GM18873 (cell line): ENCODE measurements around the gene PRDM10.
"Not testable (repeated sequence)": the region's sequence is repeated elsewhere in the genome, so short reads cannot be mapped to it uniquely, and the experiment has no call there.

Source experiments
- ATAC-seq: cut with Tn5 transposase; IDR thresholded peaks from one replicate; pipeline ENCODE4 v1.9.1; 2021; ENCODE audit warnings: mild to moderate bottlenecking, moderate library complexity, moderate number of reproducible peaks; ENCODE audit not compliant: unreplicated experiment, low FRiP score

The PRDM10 gene

GRCh38 chr11:129980086-129980485 is 22.5 kb downstream of the PRDM10 start:
- no peak for ATAC-seq

GRCh38 chr11:129979046-129979605 is 23.5 kb downstream of the PRDM10 start:
- no peak for ATAC-seq

DNA sequence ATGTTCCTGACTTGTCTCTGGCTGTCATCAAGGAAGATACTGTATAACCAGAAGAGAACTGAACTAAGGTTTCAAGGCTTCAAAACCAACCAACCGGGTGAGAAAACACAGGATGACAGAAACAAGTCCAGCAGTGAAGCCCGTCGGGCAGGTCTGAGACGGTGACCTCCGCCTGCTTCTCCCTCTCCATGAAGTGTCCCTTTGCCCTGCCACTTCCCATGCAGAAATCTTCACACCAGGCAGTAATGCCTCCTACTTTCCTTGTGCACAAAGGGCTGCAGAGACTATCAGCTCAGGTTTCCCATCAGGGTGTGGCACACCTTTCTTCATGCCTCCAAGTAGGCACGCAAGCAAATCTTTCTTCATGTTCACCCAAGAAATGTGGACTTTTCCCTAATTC is 24.2 kb downstream of the PRDM10 start:
- no peak for ATAC-seq

GRCh38 chr11:129976328-129976727 is 26.3 kb downstream of the PRDM10 start:
- no peak for ATAC-seq

- ATAC-seq: no peak
These were observed 27.1 kb downstream of the PRDM10 start for GRCh38 chr11:129975543-129975942.

GRCh38 chr11:129974672-129975071 is 28.0 kb downstream of the PRDM10 start:
- no peak for ATAC-seq

- ATAC-seq: no peak
These were observed 28.4 kb downstream of the PRDM10 start for GRCh38 chr11:129974237-129974636.

DNA sequence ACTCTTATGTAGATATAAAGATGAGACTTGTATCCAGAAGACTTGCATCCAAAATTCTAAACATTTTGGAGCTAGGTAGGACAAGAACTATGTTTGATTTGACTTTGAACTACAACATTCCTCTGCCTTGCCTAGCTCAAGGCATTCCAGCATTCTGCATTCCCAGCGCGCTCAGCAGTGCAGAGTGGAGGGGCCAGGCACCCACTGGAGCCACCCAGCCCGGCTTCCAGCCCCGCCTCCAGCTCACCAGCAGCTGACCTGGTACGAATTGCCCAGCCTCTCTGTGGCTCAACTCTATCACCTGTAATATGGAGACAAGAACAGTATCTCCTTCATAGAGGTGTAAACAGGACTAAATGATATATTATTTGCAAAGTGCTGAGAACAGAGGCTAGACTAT is 28.8 kb downstream of the PRDM10 start:
- no peak for ATAC-seq

DNA sequence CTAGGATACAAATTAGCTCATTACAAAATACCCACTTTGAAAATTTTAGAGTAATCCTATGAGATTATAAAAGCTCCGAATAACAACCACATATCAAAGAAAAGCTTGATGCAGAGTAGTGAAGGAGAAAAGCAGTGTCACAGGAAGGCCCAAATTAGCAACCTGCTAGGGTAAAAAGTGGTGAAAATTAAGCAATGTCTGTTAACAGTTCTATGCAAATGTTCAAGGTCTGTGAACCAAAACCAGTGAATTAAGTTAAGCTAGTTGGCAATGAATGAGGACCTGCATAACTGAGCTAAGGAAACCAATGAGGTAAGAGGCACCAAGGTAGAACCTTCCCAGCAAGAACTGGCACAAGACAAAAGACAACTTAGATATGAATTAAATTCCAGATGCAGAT is 29.6 kb downstream of the PRDM10 start:
- peak; percentile 73 for ATAC-seq

DNA sequence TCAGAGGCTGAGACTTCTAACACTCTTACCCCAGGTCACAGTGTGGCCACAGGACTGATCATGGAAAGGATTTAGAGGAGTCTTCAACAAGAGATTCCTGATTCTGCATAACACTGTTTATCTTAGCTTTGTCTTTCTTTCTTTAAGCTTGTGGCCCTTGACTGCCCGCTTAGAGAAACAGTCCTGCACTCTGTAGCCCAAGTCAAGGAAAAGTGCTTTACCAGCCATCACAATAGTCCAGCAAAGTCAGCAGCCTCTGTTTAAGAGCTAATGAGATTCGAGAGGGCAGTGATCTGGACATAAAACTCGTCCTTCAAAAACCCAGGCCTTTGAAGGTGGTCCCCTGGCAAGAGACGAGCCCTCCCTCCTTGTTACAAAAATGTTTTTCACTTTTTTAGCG is 30.0 kb downstream of the PRDM10 start:
- no peak for ATAC-seq

- ATAC-seq: not testable (repeated sequence)
These were observed 30.8 kb downstream of the PRDM10 start for GRCh38 chr11:129971856-129972255.

DNA sequence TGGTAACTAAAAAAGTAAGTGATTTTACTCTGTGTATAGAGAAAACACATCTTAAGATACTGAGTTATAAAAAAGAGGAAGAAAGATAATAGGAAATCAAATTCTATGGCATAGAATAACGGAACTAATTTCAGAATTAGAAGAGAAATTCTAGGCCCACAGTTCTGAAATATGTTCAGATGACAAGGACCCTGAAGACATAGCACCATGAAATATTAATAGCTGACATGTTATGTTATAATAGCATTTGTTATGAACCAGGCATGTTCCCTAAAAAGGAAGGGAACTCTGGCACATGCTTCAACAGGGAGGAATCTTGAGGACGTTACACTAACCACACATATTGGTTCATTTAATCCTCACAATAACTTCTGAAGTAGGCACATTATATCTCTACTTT is 32.7 kb downstream of the PRDM10 start:
- ATAC-seq: no peak

GRCh38 chr11:129968591-129969419 is 33.8 kb downstream of the PRDM10 start:
- no peak for ATAC-seq

DNA sequence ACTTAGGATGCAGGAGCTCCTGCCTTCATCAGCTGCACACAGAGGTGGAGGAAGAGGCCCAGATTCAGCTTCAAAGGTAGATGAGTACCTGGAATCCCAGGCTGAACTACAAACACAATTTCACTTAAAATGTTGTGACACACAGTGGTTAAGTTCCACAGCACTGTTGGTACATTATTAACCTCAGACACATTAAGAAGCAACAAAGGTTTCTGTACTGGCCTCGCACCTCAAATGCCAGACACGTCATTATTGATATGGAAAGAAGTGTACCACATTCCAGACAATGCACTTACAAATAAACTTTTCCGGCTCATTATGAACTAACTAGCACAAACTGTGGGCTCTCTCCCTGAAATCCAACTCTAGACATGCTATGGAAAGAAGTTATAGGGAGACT is 34.6 kb downstream of the PRDM10 start:
- no peak for ATAC-seq

DNA sequence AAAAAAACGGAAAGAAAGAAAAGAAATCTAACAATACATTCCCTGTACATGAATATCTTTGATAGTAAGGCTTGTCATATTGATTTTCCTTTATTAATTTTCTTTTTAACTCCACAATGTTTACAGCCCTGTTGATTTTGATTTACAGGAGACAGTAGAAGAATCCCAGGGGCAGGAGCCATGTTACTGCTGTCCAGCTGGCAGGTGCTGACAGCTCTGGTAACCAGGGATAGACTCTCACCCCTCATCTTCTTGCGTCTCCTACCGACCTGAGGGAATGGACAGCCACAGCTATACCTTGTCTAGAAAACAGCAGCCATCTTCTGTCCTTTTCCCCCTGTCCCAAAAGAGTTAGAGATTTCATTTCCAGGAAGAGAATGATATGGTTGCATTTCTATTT is 37.4 kb downstream of the PRDM10 start:
- ATAC-seq: no peak

DNA sequence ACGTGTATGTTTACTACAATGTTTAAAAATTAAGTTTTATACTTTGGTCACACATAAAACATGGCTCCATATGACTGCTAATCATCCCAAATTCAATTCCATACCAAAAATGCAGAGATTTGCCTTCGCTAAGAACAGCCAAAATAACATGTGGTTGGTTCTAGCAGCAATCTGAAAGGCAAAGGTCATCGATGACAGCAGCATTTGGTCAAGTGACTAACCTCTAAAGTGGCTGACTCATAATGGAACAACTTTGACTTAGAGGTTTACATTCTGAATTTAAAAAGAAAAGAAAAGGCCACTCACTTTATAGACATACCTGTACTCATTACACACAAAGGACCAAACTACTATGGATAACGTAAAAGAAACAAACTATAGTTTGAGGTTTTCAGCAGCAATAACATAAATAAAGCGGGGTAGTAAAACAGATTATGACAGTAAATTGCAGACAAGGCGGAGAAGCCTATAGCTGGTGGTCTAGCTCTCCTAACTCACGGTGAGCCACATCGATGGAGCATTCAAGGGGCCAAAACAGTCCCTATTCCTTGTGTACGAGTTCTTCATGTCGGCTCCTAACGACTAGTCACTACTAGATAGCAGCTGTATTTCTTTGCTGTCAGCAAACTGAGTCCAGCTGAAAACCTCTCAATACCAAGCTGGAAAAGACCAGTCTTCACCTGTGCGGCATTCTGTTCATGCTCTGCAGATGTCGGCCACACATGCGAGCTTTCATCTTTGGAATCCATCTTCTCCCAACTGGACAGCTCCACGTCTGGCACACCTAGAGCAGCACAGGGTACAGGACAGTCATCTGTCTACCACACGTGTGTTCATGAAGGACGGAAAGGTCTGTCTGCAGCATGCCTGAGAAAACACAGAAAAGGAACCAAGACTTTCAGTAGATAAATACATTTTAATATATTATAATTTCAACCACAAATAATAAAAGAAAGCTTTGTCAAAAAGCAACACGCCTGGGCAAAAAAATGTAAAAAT is 42.1 kb downstream of the PRDM10 start:
- peak; percentile 87 for ATAC-seq

DNA sequence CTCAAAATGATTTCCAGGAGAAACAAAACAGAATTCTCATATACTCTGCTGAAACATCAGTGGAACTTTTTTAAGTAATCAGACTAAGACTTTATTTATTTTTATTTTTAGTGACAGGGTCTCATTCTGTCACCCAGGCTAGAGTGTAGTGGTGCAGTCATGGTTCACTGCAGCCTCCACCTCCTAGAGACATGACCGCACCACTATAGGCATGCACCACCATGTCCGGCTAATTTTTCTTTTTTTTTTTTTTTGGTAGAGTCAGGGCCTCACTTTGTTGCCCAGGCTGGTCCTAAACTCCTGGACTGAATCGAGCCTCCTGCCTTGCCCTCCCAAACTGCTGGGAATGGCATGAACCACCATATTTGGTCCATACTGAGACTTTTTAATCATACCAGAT is 42.9 kb downstream of the PRDM10 start:
- no peak for ATAC-seq

DNA sequence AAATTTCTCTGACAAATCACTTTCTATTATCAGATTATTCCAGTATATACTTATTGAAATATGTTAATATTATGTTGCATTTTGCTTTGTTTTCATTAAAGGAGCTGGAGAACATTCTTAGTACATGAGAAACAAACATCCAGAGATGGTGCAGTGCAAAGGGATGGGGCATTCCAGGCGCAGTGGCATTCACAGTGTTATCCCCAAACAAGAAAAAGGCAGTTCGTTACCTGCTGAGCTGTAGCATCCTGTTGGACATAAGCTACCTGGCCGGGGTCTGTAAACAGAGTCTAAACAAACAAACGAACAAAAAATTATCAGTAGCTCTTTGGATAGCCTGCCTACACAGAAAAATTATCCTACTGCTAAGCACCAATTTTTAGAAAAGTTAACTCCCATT is 47.4 kb downstream of the PRDM10 start:
- no peak for ATAC-seq

DNA sequence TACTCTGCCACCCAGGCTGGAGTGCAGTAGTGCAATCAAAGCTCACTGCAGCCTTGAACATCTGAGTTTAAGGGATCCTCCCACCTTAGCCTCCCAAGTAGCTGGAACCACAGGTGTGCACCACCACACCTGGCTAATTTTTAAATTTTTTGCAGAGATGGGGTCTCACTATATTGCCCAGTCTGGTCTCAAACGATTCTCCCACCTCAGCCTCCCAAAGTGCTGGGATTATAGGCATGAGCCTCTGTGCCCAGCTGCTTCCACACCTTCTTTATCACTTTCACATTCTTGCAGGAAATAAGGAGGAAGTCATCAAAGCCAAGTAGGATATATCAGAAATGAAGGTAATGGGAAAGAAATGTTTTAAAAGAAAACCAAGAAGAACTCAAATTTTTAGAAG is 47.9 kb downstream of the PRDM10 start:
- not testable (repeated sequence) for ATAC-seq

- no peak for ATAC-seq
These were observed 50.8 kb downstream of the PRDM10 start for GRCh38 chr11:129951866-129952262.
